SJSA1 (cell line): Measurements from ENCODE around the gene TMEM145. TPM values are rescaled to one million over a fixed set of nuclear protein-coding genes. Genes with fewer than 3 reads are reported as not detected.
"Not testable (repeated sequence)": the region's sequence is repeated elsewhere in the genome, so short reads cannot be mapped to it uniquely, and the experiment has no call there.

Source experiments
- DNase-seq, 2 experiments: peaks; one replicate each; pipeline ENCODE4 v3.0.0-alpha.2; 2015 to 2020; ENCODE audit warnings: low spot score in 2 of 2, low read depth in 1 of 2
- H3K27ac ChIP-seq: fragments of 250-450 bp; sonication (Bioruptor Pico); 2 replicates; pipeline ENCODE4 v1.5.1; 2020; ENCODE audit warnings: mild to moderate bottlenecking, moderate library complexity
- H3K27me3 ChIP-seq: fragments of 250-450 bp; sonication (Bioruptor Pico); replicated peaks from 2 replicates; pipeline ENCODE4 v1.5.1; 2020; ENCODE audit warnings: mild to moderate bottlenecking, moderate library complexity
- H3K36me3 ChIP-seq: fragments of 250-450 bp; sonication (Bioruptor Pico); 2 replicates; pipeline ENCODE4 v1.5.1; 2020; ENCODE audit warnings: mild to moderate bottlenecking
- H3K4me1 ChIP-seq: fragments of 250-450 bp; sonication (Bioruptor Pico); replicated peaks from 2 replicates; pipeline ENCODE4 v1.6.1; 2021; ENCODE audit warnings: mild to moderate bottlenecking
- H3K4me3 ChIP-seq: fragments of 250-450 bp; sonication (Bioruptor Pico); 2 replicates; pipeline ENCODE4 v1.5.1; 2020; ENCODE audit warnings: mild to moderate bottlenecking
- H3K9me3 ChIP-seq: fragments of 250-450 bp; sonication (Bioruptor Pico); replicated peaks from 2 replicates; pipeline ENCODE4 v1.5.1; 2020; ENCODE audit warnings: mild to moderate bottlenecking
- total RNA-seq: library from RNA; depleted of rRNA; stranded (reverse); fragments of >200 nt; shearing (Covaris generic); gene quantifications from 2 replicates; pipeline ENCODE4 v1.2.3, GENCODE V29; 2014; rRNA removed

The TMEM145 gene
- not detected in 2 replicates for total RNA-seq

- Histone ChIP-seq H3K9me3 (0 out of 2 replicates have a peak, but pooled peaks cover 3% of the 10 kb centered on the region), H3K27me3 (peaks cover 29% of the 10 kb centered on the region), H3K36me3 (no peaks in the 10 kb centered on the region), H3K4me3 (peak within 1 kb of the TSS; percentile 26), H3K27ac (no peak within 1 kb of the TSS), H3K4me1 (peaks cover 9% of the 10 kb centered on the region)
- DNase-seq, result peak in 1 of 2 experiments; percentile 18
These were observed at the start of gene TMEM145 for GRCh38 chr19:42313096-42313839. TSS of gene TMEM145 (plus strand) at chr19:42313309. CDS start at chr19:42313377, 68 bp downstream.

- DNase-seq, H3K27me3 ChIP-seq, H3K4me3 ChIP-seq, H3K9me3 ChIP-seq, H3K27ac ChIP-seq, H3K36me3 ChIP-seq: not testable (repeated sequence)
- peaks cover 19% of the 10 kb centered on the region for H3K4me1 ChIP-seq
These were observed 47.0 kb upstream of the TMEM145 start for GRCh38 chr19:42266105-42266504.

GRCh38 chr19:42266928-42267603 is 46.0 kb upstream of the TMEM145 start:
- not testable (repeated sequence) for H3K27me3 ChIP-seq, DNase-seq, H3K9me3 ChIP-seq, H3K27ac ChIP-seq, H3K4me3 ChIP-seq
- Histone ChIP-seq H3K36me3 (peaks cover 11% of the 10 kb centered on the region), H3K4me1 (peaks cover 22% of the 10 kb centered on the region)

- peaks cover 22% of the 10 kb centered on the region for H3K4me1 ChIP-seq
- DNase-seq, result no peak
- H3K9me3 ChIP-seq, result no peaks in the 10 kb centered on the region
- peaks cover 17% of the 10 kb centered on the region for H3K36me3 ChIP-seq
- H3K27ac ChIP-seq, result peak overlapping the region; percentile 99; the same call in 1 of the 2 replicates
- H3K27me3 ChIP-seq, result no peaks in the 10 kb centered on the region
- H3K4me3 ChIP-seq, result peak overlapping the region; percentile 72
These were observed 45.4 kb upstream of the TMEM145 start for GRCh38 chr19:42267644-42268141.

GRCh38 chr19:42268142-42268703 is 44.9 kb upstream of the TMEM145 start:
- peak overlapping the region; percentile 99 for H3K27ac ChIP-seq
- peaks cover 22% of the 10 kb centered on the region for H3K36me3 ChIP-seq
- peak; percentile 100 for DNase-seq
- H3K9me3 ChIP-seq, result no peaks in the 10 kb centered on the region
- H3K4me1 ChIP-seq, result peaks cover 22% of the 10 kb centered on the region
- no peaks in the 10 kb centered on the region for H3K27me3 ChIP-seq
- H3K4me3 ChIP-seq, result peak overlapping the region; percentile 72

GRCh38 chr19:42268704-42269477 is 44.2 kb upstream of the TMEM145 start, which contains the start of gene CIC:
TSS of gene CIC (plus strand) at chr19:42269252. CDS start at chr19:42271784, 2,532 bp downstream.
- Histone ChIP-seq H3K4me3 (peak within 1 kb of the TSS; percentile 72), H3K27me3 (no peaks in the 10 kb centered on the region), H3K36me3 (peaks cover 29% of the 10 kb centered on the region), H3K9me3 (no peaks in the 10 kb centered on the region), H3K4me1 (peaks cover 22% of the 10 kb centered on the region), H3K27ac (peak within 1 kb of the TSS; percentile 99)
- peak; percentile 100 for DNase-seq

- Histone ChIP-seq H3K4me1 (peaks cover 22% of the 10 kb centered on the region), H3K9me3 (no peaks in the 10 kb centered on the region), H3K4me3 (peak overlapping the region; percentile 72), H3K27ac (peak overlapping the region; percentile 73), H3K36me3 (peaks cover 37% of the 10 kb centered on the region), H3K27me3 (no peaks in the 10 kb centered on the region)
- DNase-seq, result peak; percentile 24 to 45
These were observed 43.4 kb upstream of the TMEM145 start for GRCh38 chr19:42269478-42270345.

- Histone ChIP-seq H3K36me3 (peaks cover 44% of the 10 kb centered on the region), H3K27me3 (no peaks in the 10 kb centered on the region), H3K9me3 (no peaks in the 10 kb centered on the region), H3K4me1 (peaks cover 22% of the 10 kb centered on the region), H3K27ac (peak overlapping the region; percentile 73), H3K4me3 (peak overlapping the region; percentile 72)
- peak; percentile 68 to 69 for DNase-seq
These were observed 42.6 kb upstream of the TMEM145 start for GRCh38 chr19:42270346-42271044.

- peaks cover 48% of the 10 kb centered on the region for H3K36me3 ChIP-seq
- H3K4me3 ChIP-seq, result no peak overlapping the region
- no peaks in the 10 kb centered on the region for H3K9me3 ChIP-seq
- H3K27ac ChIP-seq, result peak overlapping the region; percentile 73
- H3K27me3 ChIP-seq, result no peaks in the 10 kb centered on the region
- DNase-seq, result no peak
- peaks cover 22% of the 10 kb centered on the region for H3K4me1 ChIP-seq
These were observed 42.1 kb upstream of the TMEM145 start for GRCh38 chr19:42271045-42271419.

GRCh38 chr19:42271861-42272534 is 41.1 kb upstream of the TMEM145 start:
- H3K4me3 ChIP-seq, result no peak overlapping the region
- DNase-seq, result peak in 1 of 2 experiments; percentile 40
- H3K36me3 ChIP-seq, result peaks cover 58% of the 10 kb centered on the region
- no peaks in the 10 kb centered on the region for H3K9me3 ChIP-seq
- H3K27me3 ChIP-seq, result no peaks in the 10 kb centered on the region
- peaks cover 22% of the 10 kb centered on the region for H3K4me1 ChIP-seq
- no peak overlapping the region for H3K27ac ChIP-seq

GRCh38 chr19:42272535-42272897 is 40.6 kb upstream of the TMEM145 start:
- H3K9me3 ChIP-seq, result no peaks in the 10 kb centered on the region
- H3K36me3 ChIP-seq, result peaks cover 63% of the 10 kb centered on the region
- H3K27me3 ChIP-seq, result no peaks in the 10 kb centered on the region
- H3K4me1 ChIP-seq, result peaks cover 21% of the 10 kb centered on the region
- peak in 1 of 2 experiments; percentile 41 for DNase-seq
- H3K4me3 ChIP-seq, result no peak overlapping the region
- H3K27ac ChIP-seq, result no peak overlapping the region
